ENCODE measurements around the gene FBXW11.
"Not testable (repeated sequence)": the region's sequence is repeated elsewhere in the genome, so short reads cannot be mapped to it uniquely, and the experiment has no call there.

The FBXW11 gene

DNA sequence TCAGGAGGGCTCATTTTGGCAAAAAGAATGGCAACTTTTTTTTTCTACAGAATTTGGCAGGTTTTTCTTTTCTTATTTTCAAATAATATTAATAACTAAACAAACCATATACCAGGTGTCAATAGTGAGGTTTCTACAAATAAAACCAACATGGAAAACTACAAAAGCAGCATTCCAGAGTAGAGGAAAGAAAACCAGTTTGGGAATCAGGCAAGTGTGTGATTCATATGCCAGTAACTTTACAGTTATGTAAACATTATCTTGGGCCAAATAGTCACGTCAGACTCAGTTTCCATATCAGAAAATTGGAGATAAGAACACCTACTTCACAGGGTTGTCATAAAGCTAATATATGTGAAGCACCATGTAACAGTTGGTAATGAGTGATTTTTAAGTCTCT is 51.7 kb downstream of the FBXW11 start:
- DNase-seq (ENCODE audit: low read depth in 2 of 2): no peak

DNA sequence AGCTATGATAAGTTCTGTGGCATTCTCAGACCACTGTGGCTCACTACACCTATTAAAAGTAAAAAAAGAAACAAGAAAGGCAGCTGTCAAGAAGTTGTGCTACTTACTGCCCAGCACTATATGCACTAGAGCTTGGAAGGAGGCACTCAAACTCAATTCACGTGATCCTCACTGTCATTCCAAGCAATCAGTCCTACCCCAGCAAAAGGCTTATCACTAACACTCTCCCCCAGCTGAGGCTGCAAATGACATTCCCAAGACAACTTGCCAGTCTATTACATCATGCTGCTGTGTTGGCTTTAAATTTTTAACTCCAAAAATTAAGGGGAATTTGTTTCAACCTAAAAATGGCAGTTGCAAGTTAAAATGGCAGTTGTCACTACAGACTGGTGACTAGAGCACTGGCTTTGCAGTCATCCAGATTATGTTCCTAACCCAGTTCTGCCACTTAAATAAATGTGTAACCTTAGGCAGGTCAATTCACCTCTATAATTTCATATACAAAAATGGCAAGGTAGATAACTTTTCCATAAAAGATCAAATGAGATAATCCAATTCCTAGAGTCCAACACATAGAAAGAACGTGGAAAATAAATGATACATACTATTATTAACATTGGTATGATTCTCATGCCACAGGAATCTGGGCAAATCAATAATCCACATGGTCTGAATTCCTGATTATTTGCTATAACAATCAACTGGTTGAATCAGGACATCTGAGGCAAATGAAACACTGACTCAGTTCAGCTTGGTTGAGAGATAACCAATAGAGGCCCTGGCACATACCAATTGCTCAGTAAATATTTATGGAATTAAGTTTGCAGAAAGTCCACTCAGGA is 52.4 kb downstream of the FBXW11 start:
- DNase-seq (ENCODE audit: low read depth in 2 of 2): no peak

DNA sequence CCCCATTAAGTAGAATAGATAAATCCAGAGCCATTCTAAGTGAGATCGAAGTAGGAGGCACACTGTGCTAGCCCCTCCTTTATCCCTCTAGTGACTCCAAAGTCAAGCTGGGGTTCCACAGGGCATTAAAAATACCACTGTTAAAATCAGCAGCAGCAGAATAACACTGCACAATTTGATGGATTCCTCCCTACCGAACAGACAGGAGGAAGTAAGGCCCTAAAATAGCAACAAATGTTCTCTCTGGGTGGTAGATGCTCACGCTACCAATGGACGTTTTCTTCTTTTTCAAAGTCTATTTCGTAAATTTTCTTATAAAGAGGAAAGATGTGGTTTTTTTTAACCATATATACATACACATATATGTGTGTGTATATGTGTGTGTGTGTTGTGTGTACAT is 54.4 kb downstream of the FBXW11 start:
- no peak for DNase-seq (ENCODE audit: low read depth in 2 of 2)

DNA sequence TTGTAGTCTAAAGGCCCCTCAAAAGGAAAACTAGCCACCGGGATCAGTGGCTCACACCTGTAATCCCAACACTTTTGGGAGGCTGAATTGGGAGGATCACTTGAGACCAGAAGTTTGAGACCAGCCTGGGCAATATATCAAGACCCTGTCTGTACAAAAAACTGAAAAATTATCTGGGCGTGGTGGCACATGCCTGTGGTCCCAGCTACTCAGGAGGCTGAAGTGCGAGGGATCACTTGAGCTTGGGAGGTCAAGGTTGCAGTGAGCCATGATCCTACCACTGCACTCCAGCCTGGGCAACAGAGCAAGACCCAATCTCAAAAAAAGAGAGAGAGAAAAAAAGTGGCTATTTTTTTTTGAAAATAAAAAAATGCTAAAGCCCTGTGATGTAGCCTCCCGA is 55.2 kb downstream of the FBXW11 start:
- no peak for DNase-seq (ENCODE audit: low read depth in 2 of 2)

DNA sequence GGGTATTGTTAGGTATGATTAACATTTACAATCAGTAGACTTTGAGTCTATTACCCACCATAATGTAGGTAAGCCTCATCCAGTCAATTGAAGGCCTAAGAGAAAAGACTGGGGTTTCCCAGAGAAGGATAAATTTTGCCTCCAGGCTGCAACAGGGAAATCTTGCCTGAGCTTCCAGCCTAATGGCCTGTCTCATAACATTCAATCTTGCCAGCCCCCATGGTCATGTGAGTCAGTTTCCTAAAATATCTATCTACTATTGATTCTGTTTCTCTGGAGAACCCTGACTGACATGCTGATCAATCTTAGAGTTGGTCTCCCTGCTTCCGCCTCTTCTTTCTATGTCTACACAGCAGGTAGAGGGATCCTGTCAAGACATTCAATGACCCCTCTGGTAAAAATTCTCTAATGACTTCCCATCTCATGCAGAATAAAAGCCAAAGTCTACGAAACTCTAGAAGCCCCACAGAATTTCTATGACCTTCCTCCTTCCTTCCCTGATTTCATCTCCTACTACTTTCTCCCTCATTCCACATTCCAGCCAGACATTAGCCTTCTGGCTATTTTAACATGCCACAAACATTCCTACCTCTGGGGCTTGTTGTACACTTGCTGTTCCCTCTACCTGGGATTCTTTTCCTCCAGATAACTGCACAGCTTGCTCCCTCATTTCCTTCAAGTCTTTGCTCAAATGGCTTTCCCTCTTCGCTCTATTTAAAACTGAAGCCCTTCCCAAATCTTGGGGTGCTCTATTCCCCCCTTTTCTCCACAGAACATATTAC is 60.2 kb downstream of the FBXW11 start:
- no peak for DNase-seq (ENCODE audit: low read depth in 2 of 2)

DNA sequence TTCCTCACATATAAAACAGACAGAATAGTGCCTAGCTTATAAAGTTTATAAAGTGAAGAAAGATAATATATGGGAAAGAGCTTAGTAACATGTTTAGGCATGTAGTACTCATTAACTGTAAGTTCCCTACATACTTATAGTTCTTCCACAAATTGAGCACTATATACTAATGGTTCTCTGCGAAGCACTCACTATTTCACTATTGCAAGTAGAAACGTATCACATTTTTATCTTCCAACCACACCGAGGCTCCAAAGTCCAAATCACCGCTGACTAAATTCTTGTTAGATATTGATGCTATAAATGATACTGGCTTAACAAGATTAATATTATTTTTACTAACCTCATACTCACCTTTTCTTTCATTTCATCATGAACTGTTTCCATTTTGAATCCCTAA is 61.0 kb downstream of the FBXW11 start:
- no peak for DNase-seq (ENCODE audit: low read depth in 2 of 2)

DNA sequence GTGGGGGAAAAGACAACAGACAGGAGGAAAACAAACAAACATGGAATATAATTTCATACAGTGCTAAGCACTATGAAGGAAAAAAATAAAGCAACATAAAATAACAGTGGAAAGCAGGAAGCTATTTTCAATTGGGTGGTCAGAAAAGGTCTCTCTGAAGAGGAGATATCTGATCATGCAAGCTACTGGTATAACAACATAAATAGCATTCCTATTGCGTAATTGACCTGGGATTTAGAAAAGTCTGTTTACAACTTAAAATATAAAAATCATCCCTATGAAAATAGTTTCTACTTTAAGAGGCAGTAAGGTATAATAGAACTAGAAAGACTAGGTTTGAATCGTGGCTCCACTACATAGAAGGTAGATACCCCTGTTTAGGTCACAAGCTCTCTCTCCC is 61.4 kb downstream of the FBXW11 start:
- DNase-seq (ENCODE audit: low read depth in 2 of 2): no peak

DNA sequence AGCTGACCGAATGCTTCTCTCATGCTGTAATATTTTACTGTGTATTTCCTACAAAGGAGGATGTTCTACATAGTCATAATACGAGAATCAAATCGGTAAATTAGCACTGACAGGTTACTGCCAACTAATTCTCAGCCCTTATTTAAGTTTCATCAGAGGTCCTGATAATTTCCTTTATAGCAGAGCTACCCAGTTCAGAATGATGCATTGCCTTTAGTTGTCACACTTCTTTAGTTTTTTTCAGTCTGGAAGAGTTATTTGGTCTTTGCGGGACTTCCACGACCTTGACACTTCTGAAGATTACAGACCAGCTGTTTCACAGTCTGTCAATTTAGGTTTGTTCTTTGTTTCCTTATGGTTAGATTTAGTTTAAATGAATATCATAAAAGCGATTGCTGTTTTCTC is 64.3 kb downstream of the FBXW11 start:
- not testable (repeated sequence) for DNase-seq (ENCODE audit: low read depth in 2 of 2)

DNA sequence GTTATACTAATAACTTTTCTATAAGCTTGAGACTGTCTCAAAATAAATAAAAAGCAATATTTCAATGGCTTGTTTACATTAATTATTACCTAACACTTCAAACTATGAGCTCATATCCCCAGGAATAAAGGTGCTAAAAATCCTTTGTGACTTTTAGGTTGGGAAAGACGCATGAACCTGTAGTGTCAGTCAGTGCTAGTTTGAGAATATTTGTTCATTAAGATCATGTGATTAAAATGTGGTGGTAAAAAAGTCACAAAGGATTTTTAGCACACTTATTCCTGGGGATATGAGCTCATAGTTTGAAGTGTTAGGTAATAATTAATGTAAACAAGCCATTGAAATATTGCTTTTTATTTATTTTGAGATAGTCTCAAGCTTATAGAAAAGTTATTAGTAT is 64.8 kb downstream of the FBXW11 start:
- DNase-seq (ENCODE audit: low read depth in 2 of 2): not testable (repeated sequence)

DNA sequence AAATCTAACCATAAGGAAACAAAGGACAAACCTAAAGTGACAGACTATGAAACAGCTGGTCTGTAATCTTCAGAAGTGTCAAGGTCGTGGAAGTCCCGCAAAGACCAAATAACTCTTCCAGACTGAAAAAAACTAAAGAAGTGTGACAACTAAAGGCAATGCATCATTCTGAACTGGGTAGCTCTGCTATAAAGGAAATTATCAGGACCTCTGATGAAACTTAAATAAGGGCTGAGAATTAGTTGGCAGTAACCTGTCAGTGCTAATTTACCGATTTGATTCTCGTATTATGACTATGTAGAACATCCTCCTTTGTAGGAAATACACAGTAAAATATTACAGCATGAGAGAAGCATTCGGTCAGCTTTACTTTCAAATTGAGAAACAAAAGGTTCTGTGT is 65.2 kb downstream of the FBXW11 start:
- not testable (repeated sequence) for DNase-seq (ENCODE audit: low read depth in 2 of 2)

DNA sequence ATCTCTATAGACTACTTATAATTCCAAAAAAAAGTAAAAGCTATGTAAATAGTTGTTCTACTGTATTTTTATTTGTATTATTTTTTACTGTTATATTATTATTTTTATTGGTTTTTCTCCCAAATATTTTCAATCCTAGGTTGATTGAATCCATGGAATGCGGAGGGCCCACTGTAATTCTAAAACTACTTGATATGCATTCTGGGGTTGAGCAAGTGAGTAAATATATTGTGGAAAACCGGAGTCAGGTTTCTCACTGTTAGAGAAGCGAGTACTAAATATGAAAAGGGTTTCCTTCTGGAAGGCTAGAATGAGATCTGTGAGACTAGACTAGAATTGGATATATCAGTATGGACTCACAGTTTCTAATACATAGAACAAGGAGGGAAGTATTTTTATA is 66.5 kb downstream of the FBXW11 start:
- no peak for DNase-seq (ENCODE audit: low read depth in 2 of 2)

DNA sequence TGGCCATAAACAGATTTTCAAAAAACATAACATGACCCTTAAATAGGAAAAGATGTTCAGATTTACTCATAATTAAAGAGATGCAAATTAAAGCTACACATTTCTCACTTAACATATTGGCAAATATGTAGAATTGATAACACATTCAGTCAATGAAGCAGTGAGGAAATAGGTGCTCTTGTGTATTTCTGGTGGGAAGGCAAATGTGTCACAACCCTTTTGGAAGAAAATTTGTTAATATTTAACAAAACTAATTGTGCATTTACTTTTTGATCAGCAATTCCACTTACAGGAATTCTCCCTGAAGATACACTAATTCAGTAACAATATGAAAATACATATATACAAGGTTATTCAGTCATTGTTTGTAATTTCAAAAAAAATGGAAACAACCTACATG is 68.1 kb downstream of the FBXW11 start:
- DNase-seq (ENCODE audit: low read depth in 2 of 2): no peak

DNA sequence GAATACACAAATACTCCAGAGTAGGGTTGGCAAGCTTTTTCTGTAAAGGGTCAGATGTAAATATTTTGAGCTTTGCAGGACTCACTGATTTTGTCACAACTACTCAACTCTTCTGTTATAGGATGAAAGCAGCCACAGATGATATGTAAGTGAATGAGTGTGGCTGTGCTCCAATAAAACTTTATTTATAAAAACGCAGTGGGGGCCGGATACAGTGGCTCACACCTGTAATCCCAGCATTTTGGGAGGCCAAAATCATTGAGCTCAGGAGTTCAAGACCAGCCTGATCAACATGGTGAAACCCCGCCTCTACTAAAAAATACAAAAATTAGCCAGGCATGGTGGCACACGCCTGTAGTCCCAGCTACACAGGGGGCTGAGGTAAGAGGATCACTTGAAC is 69.1 kb downstream of the FBXW11 start:
- DNase-seq (ENCODE audit: low read depth in 2 of 2): no peak

DNA sequence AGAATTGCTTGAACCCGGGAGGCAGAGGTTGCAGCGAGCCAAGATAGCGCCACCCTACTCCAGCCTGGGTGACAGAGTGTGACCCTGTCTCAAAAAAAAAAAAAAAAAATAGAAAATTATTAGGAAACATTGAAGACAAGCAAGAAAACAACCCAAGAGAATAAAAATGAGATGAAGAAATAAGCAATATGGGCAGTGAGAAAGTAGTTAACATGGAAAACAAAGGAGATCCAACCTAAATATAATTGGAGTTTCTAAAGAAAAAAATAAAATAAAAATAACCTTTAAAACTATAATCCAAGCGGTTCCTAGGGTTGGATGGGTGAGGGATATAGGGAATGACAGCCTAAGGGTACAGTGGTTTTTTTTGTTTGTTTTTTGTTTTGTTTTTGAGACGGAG is 71.9 kb downstream of the FBXW11 start:
- no peak for DNase-seq (ENCODE audit: low read depth in 2 of 2)

DNA sequence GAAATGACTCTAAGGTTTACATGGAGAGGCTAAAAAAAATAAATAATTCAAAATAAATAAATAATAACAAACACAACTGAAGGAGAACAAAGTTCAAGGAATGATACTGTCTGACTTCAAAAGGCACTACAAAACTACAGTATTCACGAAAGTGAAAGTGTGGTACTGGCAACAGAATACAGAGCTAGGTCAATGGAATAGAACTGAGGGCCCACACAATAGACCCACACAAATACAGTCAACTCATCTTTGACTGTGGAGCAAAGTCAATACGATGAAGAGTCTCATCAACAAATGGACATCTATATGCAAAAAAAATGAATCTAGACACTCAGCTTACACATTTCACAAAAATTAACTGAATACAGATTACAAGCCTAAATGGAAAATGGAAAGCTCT is 75.3 kb downstream of the FBXW11 start:
- DNase-seq (ENCODE audit: low read depth in 2 of 2): no peak

DNA sequence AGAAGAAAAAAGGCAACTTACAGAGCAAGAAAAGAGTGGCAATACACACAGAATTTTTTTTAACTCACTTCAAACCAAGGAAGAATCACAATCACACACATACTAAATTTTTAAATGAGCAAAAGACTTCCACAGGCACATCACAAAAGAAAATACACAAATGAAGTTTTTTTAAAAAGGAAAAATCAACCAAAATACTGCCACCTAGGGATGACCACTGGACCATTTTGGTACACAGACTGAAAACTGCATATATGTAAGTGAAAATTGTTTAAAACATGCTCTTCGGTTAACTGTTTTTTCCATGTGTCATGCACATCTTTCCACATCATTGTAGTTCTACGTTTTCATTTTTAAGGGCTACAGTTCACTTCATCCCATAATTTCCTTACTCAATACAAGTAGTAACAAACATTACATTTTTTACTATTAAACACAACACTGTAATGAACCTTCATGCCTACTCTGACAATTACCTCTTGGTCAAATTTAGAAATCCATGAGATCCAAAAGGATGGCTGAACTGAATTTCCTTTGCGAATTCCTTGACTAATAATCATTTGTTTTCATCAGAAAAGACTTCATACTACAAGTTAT is 79.0 kb downstream of the FBXW11 start:
- no peak for DNase-seq (ENCODE audit: low read depth in 2 of 2)

DNA sequence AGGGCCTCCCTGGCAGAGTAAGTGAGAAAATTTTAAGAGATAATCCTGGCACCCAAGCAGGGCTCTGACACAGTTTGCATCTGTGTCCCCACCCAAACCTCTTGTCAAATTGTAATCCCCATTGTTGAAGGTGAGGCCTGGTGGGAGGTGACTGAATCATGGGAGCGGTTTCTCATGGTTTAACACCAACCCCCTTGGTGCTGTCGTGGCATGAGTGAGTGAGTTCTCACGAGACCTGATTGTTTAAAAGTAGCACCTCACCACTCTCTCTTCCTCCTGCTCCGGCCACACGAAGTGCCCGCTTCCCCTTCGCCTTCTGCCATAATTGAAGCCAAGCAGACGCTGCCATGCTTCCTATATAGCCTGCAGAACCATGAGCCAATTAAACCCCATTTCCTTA is 80.1 kb downstream of the FBXW11 start:
- DNase-seq (ENCODE audit: low read depth in 2 of 2): no peak

DNA sequence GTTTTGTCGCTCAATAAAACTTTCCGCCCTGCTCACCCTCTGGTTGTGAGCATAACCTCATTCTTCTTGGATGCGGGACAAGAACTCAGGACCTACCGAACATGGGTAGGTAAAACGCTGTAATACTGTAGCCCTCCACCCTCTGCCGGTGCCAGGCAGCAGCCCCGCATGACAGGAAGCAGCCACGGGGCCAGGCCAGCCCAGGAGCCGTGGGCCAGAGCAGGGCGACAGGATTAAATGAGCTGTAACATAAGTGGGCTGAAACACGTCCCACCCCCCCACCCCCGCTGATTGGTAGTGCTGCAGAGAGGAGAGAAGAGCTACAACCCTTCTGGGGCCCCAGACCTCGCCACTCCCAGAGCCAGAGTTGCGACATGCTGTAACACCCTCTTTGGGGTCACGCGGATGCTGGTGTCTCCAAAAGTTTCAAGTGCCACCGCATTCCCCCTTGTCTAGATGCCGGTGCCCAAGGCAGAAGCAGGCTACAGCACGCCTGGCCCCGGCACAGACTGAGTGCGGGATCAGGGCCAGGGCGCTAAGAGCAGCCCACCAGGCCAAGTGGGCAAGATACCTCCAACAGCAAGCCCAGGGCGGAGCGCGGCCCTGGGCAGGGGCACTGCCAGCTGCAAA is 81.8 kb downstream of the FBXW11 start:
- DNase-seq (ENCODE audit: low read depth in 2 of 2): no peak

DNA sequence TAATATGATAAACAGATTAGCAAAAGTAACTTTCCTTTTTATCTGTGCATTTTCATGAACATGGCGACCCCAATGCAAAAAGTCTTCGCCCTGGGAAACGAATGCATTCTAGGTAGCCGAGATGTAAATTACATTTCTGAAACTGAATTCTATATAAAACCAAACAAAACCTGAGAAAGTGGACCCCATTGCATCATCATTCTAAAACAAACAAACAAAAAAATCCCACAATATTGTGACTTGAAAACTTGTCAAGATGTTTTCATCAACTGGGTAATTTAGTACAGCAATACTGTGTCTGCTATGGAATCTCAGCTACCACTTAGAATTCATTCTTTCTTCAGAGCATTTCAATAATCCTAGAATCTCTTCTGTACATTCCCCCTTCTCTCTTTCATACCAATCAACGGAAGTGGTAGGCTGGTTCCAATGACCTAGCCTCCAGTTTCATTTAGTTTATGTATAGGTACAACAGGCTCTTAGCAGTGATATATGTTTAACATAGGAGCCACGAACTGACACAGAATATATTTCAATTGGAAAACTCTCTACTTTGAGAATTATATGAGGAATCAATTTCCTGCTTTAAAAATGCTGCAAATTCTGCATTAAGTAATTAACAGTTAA is 85.6 kb downstream of the FBXW11 start:
- no peak for DNase-seq (ENCODE audit: low read depth in 2 of 2)

DNA sequence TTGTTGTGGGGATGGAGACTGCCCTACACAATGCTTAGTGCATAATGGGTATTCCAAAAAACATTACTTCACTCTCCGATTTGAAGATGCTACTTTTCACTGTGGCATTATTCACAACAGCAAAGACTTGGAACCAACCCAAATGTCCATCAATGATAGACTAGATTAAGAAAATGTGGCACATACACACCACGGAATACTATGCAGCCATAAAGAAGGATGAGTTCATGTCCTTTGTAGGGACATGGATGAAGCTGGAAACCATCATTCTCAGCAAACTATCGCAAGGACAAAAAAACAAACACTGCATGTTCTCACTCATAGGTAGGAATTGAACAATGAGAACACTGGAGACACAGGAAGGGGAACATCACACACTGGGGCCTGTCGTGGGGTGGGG is 90.7 kb downstream of the FBXW11 start:
- not testable (repeated sequence) for DNase-seq (ENCODE audit: low read depth in 2 of 2)

DNA sequence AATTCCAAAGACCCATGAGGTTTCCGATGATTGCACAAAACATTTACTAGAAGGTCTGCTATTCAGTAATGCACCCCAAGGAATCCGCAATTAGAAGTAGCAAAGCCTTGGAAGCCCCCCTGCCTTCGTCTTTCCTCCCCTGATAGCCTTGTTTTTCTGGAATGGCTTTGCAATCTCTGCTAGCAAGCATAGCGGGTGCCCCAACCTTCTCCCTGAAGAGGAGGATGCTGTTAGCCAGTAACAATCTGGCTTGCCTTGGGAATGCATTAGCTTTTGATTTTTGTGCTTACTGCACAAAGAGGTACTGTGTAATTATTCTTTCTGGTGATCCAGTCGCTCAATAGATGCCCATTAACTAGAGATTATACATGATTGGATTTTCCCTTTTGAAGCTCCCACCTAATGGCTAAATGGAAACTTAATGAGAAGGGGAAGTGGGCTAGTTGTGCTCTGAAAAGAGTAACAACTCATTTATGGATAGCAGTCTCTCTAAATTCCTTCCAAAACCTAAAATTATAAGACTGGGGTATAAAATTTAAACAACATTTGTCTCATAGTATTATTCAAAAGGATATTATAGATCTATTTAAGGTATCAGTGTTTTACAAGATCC is 91.6 kb downstream of the FBXW11 start:
- no peak for DNase-seq (ENCODE audit: low read depth in 2 of 2)

DNA sequence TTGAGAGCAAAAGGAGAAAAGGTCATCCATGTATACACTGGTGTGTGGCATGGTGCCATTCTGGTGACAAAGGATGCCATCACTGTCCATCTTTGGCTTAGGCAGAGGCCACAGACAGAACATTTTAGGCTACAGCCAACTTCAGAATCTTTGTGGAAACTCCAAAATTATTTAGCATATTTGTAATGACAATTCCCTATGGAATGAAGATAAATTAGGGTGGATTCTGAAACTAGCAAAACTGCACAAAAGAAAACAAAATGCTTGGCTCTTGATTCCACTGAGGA is 92.5 kb downstream of the FBXW11 start:
- no peak for DNase-seq (ENCODE audit: low read depth in 2 of 2)
